KOPT-K1 (cell line): ENCODE results near the gene INHBA.

ENCODE experiments used
- H3K27ac ChIP-seq: fragments of 200-600 bp; sonication (generic); 2 replicates; pipeline ENCODE4 v1.5.1; 2016; ENCODE audit warnings: antibody characterized with exemption, mild to moderate bottlenecking, low read depth, low read length; ENCODE audit not compliant: poor library complexity, severe bottlenecking
- H3K36me3 ChIP-seq: fragments of 200-600 bp; sonication (generic); 2 replicates; pipeline ENCODE4 v1.5.1; 2017; ENCODE audit warnings: antibody characterized with exemption, mild to moderate bottlenecking, low read length, moderate library complexity; ENCODE audit not compliant: insufficient read depth
- H3K9me3 ChIP-seq: fragments of 200-600 bp; sonication (generic); 2 replicates; pipeline ENCODE4 v1.5.1; 2017; ENCODE audit warnings: antibody characterized with exemption, low read length, mild to moderate bottlenecking; ENCODE audit not compliant: insufficient read depth, poor library complexity, severe bottlenecking

INHBA gene

DNA sequence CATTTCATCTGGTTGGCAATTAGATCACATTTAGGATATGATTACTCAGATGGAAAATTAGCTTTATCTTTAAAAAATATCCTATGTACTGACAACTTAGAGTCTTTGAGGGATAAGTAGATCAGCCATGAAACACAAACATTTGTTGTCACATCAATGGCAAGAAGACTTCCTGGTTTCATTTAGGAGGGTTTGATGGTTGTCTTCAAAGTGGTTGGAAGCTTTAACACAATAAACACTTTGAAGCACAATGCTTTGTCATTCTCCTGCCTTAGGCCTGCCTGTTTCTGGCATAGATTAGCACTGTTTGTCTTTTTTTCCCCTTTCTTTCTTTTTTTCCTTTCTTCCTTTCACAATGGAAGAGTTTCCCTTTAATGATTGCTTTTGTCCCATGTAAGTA, 20.5 kb downstream of the INHBA start:
- Histone ChIP-seq H3K9me3 (no peaks in the 10 kb centered on the region), H3K36me3 (no peaks in the 10 kb centered on the region), H3K27ac (no peak overlapping the region)

GRCh38 chr7:41679566-41679965, 23.3 kb downstream of the INHBA start:
- Histone ChIP-seq H3K27ac (no peak overlapping the region), H3K9me3 (no peaks in the 10 kb centered on the region), H3K36me3 (no peaks in the 10 kb centered on the region)

DNA sequence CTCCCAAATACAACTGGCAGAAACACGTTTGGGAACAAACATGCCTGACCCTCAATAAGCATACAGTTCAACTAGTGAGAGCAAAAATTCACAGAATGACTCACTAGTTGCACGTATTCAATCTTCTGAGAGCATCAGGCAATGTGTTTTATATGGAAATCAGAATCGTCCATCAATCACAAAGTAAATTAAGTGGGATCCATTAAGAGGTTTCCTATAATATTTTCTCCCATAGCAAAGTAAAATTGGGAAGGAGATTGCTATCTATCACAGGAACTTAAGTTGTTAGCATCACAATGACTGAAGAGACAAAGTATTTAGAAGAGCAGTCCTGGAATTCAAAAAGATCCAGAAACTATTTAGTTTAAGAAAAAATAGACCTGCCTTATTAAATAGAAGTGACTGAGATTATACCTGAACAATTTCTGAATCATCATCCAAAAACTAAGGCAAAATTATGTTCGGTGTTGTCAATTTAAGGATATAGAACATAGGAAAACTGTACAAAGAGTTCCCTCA, 28.3 kb downstream of the INHBA start:
- Histone ChIP-seq H3K27ac (no peak overlapping the region), H3K36me3 (no peaks in the 10 kb centered on the region), H3K9me3 (no peaks in the 10 kb centered on the region)

DNA sequence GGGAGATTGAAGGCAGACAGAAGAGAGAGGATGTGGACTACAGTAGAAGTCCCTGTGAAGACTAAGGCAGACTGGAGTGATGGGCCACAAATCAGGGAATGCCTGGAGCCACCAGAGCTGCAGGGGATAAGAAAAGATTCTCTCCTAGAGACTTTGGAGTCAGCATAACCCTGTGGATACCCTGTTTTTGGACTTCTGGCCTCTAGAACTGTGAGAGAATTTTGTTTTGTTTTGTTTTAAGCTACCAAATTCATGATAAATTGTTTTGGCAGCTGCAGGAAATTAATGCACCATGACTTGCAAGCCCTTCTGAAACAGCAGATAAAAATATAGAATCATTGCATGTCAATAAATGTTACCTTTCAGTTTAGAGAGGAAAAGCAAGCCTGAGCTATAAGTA, 41.3 kb downstream of the INHBA start:
- H3K9me3 ChIP-seq, result no peaks in the 10 kb centered on the region
- H3K27ac ChIP-seq, result no peak overlapping the region
- H3K36me3 ChIP-seq, result no peaks in the 10 kb centered on the region

- no peaks in the 10 kb centered on the region for H3K9me3 ChIP-seq
- no peak overlapping the region for H3K27ac ChIP-seq
- no peaks in the 10 kb centered on the region for H3K36me3 ChIP-seq
Observed at GRCh38 chr7:41659539-41659938, 43.4 kb downstream of the INHBA start.

DNA sequence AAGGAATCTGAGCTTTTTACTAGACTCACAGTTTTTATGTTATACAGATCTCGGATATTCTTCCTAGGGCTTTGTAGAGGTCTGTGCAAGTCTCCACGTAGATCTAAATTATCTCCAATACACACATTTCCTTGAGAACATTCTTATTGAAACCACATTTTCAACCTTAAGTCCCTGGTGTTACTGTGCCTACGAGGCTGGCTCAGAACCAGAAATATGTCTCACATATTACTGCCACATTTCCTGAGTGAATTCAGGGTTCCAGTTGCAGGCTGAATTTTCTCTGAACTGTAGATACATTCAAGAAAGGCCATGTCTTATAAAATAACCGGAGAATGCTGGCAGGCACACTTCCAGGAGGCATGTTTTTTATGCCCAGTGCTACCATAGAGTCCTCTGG, 46.5 kb downstream of the INHBA start:
- Histone ChIP-seq H3K27ac (no peak overlapping the region), H3K9me3 (no peaks in the 10 kb centered on the region), H3K36me3 (no peaks in the 10 kb centered on the region)

DNA sequence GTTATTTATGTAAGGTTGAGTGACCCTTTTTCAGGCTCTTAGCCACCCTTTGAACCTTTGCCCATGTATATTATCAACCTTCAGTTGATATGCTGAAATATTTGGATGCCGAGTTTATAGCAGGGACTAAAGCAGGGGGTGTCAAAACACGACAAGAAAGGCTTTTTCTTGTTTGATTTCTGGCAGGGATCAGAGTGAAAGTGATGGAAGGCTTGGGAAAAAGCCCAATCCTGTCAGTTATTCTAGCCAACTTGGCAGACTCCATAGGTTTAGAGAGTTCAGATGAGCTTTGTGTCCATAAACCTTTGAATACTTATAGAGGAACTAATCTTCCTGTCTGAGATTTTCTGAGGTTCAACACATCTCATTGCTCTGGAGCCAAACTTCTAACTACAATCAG, 47.5 kb downstream of the INHBA start:
- Histone ChIP-seq H3K27ac (no peak overlapping the region), H3K9me3 (no peaks in the 10 kb centered on the region)

GRCh38 chr7:41652267-41652666, 50.6 kb downstream of the INHBA start:
- H3K36me3 ChIP-seq, result no peaks in the 10 kb centered on the region
- no peaks in the 10 kb centered on the region for H3K9me3 ChIP-seq
- no peak overlapping the region for H3K27ac ChIP-seq

More for the DNA sequence above, 47.5 kb downstream of the INHBA start:
- H3K36me3 ChIP-seq, result no peaks in the 10 kb centered on the region

- Histone ChIP-seq H3K36me3 (no peaks in the 10 kb centered on the region), H3K27ac (no peak overlapping the region), H3K9me3 (no peaks in the 10 kb centered on the region)
Observed at GRCh38 chr7:41648501-41648900, 54.4 kb downstream of the INHBA start.

- Histone ChIP-seq H3K27ac (no peak overlapping the region), H3K9me3 (no peaks in the 10 kb centered on the region), H3K36me3 (no peaks in the 10 kb centered on the region)
Observed at GRCh38 chr7:41643616-41644015, 59.3 kb downstream of the INHBA start.

DNA sequence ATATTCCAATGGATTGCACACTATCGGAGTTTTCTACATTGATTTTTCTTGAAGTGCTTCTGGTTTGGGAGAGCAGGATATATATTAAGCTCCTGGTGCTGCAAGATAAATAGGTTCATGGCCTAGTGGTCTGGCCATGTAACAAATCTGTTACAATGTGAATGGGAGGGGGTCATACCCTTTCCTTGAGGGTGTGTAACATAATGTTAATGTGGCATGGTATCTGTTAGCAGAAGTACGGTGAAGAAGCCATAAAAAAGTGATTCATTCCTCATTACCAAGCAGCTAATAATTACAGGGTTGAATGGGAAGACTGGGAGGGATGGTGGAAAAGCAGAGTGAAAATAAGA, 61.2 kb downstream of the INHBA start:
- Histone ChIP-seq H3K27ac (no peak overlapping the region), H3K9me3 (no peaks in the 10 kb centered on the region), H3K36me3 (no peaks in the 10 kb centered on the region)

- H3K9me3 ChIP-seq, result no peaks in the 10 kb centered on the region
- no peak overlapping the region for H3K27ac ChIP-seq
- H3K36me3 ChIP-seq, result no peaks in the 10 kb centered on the region
Observed at GRCh38 chr7:41641011-41641664, 61.8 kb downstream of the INHBA start.

DNA sequence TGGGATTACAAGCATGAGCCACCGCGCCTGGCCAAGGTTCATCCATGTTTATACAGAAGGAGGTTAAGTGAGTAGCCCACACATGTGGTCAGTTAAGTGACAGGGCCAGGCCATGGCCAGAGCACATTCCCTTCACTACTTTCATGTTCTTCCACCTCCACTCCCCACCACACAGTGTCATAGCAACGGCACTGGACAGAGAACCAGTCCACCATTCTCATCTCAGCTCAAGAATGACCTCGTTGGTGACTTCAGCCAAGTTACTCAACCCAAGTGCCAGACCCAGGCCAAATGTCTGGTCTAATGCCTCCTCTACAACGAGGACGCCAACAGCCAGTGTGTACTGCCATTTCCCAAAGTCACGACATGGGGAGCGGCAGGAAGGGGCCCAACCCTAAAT, 62.4 kb downstream of the INHBA start:
- H3K36me3 ChIP-seq, result no peaks in the 10 kb centered on the region
- H3K27ac ChIP-seq, result no peak overlapping the region
- H3K9me3 ChIP-seq, result no peaks in the 10 kb centered on the region

GRCh38 chr7:41637049-41637448, 65.8 kb downstream of the INHBA start:
- H3K27ac ChIP-seq, result no peak overlapping the region
- H3K9me3 ChIP-seq, result no peaks in the 10 kb centered on the region
- no peaks in the 10 kb centered on the region for H3K36me3 ChIP-seq
